Ecto neural progenitor cell (in vitro differentiated cells): ENCODE measurements around the gene RNF217.

ENCODE experiments used
- DNase-seq: peaks from one replicate; pipeline ENCODE4 v3.0.0-alpha.2; 2018; ENCODE audit warnings: low spot score

Gene RNF217

GRCh38 chr6:124989136-124989983, 27.1 kb downstream of the RNF217 start:
- DNase-seq: no peak

GRCh38 chr6:124990988-124991387, 28.8 kb downstream of the RNF217 start:
- no peak for DNase-seq

GRCh38 chr6:124991764-124992295, 29.6 kb downstream of the RNF217 start:
- no peak for DNase-seq

DNA sequence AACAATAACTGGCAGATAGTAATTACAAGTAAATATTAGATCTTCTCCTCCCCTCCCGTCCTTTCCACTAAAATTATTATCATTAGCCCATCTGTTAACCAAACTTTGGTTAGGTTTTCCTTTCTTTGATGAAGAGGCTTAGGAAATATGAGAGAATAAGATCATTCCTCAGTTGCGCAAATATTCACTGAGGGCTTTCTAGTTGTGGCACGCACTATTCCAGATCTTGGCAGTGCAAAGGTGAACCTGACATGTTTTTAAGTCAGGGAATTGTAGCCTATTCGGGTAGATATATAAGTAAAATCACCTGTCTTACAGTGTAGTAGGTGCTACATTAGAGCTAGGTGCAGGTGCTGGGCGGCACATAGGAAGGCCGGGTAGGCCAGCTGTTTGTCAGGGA, 31.1 kb downstream of the RNF217 start:
- DNase-seq: no peak

- DNase-seq: no peak
Observed at GRCh38 chr6:124994648-124995047, 32.4 kb downstream of the RNF217 start.

- DNase-seq: no peak
Observed at GRCh38 chr6:124995131-124995530, 32.9 kb downstream of the RNF217 start.

GRCh38 chr6:124995645-124996325, 33.5 kb downstream of the RNF217 start:
- DNase-seq: no peak

GRCh38 chr6:124996411-124996810, 34.2 kb downstream of the RNF217 start:
- no peak for DNase-seq

DNA sequence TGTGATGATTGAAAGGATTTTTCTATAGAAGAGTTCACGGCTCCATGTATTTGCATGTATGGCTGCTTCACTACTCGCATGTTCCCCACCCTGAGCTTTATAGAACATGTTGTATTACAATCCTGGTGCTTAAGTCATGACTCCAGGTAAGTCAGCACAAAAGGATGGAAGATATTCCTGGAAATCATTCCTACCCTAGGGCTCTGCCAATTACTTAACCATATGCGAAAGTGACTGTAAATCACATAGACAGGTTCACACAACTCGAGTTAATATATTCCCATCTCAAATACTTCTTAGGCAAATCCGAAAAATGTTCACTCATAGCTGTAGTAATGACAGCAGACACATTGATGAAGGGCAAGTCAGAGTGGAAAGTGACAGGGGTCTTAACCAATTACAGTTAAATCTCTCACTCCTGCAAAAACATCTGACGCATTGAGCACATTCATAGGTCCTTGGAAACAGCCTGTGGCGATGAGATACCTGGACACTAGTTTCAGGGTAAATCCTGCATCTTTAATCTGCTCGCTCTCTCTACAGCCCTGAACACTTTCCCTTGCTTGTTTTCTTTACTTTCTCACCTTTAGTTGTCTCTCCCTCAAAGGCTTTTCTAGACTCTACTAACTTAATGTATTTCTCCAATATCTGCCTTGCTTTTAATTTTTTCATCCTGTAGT, 35.1 kb downstream of the RNF217 start:
- no peak for DNase-seq

DNA sequence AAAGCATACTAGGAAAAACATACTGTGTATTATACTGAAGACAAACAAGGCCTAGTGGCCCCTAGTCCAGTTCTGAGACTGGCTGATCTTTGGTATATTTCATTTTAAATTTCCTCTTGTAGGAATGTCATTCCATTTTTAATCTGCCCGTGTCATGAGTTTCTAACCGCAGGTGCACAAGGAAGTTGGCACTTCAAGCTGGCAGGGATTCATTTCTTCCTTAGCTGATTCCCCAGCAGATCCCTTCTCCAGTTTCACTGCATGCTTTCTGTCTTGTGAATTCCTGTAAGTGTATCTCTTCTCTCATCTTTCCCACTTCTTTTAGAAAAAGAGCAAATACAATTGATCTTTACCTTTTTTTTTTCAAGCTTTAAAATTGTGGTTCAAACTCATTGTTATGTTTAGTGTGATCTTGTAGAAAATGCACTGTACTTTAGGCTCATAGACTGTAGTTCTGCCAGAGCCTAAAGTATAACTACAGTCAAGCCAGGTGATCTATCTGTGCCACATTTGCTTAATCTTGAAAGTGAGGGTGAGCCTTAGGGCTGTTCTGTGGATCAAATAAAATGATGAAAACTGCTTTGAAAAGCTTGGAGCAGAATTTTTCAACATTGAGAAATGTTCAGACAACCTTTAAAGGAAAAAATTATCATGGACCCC, 37.0 kb downstream of the RNF217 start:
- DNase-seq: no peak

- peak; percentile 67 for DNase-seq
Observed at GRCh38 chr6:125001684-125002405, 39.6 kb downstream of the RNF217 start.

DNA sequence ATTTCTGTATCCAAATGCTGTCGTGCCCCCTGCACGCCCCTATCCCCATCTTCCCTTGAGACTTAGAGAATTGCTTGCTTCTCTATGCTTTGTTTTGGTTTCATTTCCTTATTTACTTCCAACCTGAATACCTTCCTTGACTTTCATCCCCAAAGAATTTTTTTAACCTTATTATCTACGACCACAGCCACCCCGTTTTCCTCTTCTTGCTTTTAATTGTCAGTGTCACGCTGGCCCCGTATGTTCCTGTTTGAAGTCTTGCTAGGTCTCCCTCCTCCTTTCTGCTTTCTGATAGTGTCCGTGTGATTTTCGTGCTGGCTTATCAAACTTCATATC, 40.1 kb downstream of the RNF217 start:
- no peak for DNase-seq

GRCh38 chr6:125003070-125003469, 40.8 kb downstream of the RNF217 start:
- no peak for DNase-seq

GRCh38 chr6:125004198-125004597, 42.0 kb downstream of the RNF217 start:
- no peak for DNase-seq

DNA sequence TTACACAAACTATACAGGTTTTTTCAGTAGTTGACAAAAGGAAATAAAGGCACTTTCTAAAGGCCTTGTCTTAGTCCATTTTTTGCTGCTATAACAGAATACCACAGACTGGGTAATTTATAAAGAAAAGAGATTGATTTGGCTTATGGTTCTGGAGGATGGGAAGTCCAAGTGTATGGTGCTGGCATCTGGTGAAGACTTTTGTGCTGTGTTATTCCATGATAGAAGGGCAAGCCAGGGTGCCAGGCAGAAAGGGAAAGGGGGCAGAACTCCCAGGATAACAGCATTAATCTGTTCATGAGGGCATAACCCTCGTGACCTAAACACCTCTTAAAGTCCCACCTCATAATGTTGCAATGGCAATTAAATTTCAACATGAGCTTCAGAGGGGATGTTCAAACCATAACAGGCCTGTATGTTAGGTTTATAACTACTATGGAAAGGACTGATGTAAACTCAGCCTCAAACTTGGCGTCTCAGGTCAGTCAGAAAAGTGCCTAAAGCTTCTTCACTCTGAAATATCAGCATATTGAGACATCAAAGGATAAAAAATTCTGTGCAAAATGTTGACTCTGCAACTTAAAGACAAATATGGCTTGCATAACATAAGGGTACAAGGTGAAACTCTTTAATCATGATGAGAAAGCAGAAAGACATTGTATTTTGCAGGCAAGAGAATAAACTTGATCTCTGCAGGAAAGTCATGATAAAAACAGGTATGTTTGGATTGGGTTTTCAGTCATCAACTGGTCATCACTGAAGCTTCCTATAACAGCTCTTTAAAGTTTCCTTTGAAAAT, 42.8 kb downstream of the RNF217 start:
- DNase-seq: no peak

- no peak for DNase-seq
Observed at GRCh38 chr6:125008261-125008703, 46.0 kb downstream of the RNF217 start.

DNA sequence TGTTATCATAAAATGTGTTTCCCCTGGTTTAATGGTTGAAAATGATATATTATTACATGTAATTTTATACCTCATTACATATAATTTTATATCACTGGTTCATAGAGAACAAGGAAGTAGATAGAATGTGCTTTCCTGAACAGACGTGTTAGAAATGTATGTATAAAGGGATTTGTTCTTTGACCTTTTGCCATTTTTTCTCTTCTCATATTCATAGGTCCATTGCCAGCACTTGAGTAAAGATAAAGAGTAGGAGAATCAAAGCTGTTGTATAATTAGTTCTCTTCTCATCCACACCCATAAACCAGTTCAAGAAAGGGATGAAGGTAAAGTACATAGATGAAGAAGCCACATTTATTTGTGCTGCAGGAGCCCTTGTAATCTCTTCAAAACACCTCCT, 46.7 kb downstream of the RNF217 start:
- DNase-seq: no peak

- no peak for DNase-seq
Observed at GRCh38 chr6:125009578-125009977, 47.3 kb downstream of the RNF217 start.

GRCh38 chr6:125013938-125014660, 51.9 kb downstream of the RNF217 start:
- DNase-seq: no peak

DNA sequence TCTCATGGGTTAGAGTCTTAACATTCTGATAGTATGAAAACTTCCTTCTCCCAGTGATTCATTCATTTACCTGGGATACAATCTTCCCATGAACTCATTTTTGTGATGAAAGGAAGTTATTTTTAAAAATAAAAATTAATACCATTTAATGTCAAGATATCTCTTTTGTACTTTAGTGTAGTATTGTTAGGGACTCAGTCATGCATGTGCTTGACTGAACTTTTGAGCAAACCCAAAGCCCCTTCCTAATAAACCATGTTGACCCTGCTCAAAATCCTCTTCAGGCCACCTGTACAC, 52.4 kb downstream of the RNF217 start:
- no peak for DNase-seq
